HG02938 (cell line): Measurements from ENCODE around the gene GAB4.

Experiments
- ATAC-seq: cut with Tn5 transposase; IDR thresholded peaks from one replicate; pipeline ENCODE4 v1.9.1; 2021; ENCODE audit warnings: mild to moderate bottlenecking, moderate library complexity; ENCODE audit not compliant: unreplicated experiment

The GAB4 gene

DNA sequence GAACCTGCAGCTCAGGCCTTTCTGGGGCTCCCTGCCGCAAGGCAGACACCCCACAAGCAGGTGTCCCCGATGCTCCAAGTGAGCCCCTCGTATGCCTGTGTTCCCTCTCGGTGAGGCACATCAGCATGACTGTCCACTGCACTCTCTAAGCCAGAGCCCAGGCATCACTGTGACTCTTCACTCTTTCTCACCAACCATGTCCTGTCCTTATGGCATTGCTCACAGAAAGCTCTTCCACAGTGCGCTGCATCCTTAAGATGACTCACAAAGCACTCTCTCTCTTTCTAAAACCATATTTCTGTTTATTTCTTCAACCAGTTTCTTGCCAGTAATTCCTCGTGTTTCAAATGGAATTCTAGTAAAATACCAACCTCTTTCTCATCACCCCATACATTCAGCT lies 18.1 kb downstream of the GAB4 start:
- ATAC-seq = no peak

DNA sequence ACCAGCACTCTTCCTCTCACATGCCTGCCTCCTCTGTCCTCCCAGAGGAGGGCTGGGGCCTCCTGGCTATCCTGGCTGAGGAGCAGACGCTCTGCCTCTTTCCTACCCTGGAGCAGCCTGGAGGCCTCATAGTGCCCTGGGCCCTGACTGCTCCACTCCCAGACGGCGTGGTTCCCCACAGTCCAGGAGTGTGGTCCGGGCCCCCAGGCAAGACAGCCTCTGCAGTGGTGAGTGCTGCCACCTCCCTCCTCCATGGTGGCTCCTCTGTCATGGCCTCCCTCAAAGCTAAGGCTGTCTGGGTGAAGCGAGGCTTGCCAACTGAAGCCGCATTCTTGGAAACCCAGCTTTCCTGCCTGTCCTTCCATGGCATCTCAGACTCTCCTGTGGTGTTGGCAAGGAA lies 19.8 kb downstream of the GAB4 start:
- no peak for ATAC-seq

DNA sequence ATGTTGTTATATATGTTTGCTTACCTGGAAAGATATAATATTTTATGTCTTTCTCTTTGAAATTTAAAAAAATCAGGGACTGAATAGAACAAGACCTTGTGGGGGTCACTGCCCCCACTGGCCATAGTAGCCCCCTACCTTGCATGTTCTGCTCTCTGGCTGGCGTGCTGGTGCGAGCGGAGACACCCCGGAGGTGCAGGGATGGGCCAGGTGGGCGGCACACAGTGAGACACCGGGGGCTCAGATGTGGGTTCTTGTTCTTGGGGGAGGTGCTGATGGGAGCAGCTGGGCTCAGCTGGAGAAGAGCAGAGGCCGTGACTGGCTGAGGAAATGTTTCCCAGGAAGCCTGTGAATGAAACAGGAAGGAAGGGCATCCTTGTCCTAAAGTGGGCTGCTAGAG lies 20.2 kb downstream of the GAB4 start:
- ATAC-seq = no peak

DNA sequence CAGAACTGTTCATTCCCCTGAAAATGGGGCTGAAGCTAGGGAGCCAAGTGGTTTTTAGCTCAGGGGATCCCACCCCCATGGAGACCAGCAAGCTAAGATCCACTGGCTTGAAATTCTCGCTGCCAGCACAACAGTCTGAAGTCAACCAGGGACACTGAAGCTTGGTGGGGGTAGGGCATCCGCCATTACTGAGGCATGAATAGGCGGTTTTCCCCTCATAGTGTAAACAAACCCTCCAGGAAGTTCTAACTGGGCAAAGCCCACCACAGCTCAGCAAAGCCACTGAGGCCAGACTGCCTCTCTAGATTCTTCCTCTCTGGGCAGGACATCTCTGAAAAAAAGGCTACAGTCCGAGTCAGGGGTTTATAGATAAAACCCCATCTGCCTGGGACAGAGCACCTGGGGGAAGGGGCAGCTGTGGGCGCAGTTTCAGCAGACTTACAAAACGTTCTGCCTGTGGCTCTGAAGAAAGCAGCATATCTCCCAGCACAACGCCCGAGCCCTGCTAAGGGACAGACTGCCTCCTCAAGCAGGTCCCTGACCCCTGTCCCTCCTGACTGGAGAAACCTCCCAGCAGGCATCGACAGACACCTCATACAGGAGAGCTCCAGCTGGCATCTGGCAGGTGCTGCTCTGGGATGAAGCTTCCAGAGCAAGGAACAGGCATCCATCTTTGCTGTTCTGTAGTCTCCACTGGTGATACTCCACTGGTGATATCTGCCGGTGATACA lies 32.7 kb downstream of the GAB4 start:
- no peak for ATAC-seq

DNA sequence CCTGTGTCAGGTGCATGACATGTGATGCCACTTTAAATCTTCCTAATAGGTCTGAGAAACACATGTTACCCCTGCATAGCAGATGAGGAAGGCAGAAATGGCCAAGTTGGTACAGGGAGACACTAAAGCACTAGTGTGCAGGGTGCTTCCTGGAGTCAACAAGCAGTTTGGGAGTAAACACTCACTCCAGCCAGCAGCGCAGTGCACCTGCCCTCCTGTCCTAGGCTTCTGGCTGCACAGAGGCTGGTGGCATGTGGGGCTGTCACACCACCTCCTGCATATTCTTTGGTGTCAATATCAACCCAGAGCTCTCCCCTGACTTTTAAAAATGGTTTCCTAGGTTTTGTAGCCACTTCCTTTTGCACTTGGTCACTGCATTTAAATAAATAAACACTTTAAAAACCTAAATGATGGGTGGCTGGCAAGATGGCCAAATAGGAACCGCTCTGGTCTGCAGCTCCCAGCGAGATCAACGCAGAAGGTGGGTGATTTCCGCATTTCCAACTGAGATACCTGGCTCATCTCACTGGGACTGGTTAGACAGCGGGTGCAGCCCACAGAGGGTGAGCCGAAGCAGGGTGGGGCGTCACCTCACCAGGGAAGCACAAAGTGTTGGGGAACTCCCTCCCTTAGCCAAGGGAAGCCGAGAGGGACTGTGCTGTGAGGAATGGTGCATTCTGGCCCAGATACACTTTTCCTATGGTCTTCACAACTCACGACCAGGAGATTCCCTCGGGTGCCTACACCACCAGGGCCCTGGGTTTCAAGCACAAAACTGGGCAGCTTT lies 33.5 kb downstream of the GAB4 start:
- ATAC-seq = no peak

DNA sequence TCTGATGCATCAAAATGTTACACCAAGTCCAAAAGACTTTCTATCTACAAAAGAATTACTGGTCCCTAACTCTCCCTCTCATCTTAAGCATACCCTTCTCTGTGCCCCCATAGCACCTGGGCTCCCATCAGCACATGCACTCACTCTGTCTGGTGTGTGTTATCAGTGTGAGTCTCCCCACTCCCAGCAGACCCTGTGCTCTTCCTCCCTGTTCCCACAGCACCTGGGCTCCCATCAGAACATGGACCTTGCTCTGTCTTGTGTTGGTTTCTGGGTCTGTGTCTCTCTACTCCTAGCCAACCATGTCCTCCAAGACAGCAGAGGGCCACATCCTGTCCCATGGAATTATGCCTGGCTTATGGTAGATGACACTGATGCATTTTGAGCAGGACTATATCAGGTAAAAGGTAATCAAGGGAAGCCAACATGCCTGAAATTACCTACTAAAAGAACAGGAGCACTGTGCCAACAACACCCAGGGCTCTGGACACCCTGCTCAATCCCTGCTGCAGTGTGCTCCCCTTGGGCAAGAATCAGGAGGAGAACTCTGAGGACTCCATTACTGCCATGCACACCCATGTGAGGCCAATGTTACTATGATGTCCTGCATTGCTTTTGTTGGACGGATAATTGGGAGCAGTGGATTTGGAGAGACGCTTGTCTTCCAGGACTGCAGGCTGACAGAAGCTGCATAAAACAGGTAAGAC lies 34.3 kb downstream of the GAB4 start:
- no peak for ATAC-seq

DNA sequence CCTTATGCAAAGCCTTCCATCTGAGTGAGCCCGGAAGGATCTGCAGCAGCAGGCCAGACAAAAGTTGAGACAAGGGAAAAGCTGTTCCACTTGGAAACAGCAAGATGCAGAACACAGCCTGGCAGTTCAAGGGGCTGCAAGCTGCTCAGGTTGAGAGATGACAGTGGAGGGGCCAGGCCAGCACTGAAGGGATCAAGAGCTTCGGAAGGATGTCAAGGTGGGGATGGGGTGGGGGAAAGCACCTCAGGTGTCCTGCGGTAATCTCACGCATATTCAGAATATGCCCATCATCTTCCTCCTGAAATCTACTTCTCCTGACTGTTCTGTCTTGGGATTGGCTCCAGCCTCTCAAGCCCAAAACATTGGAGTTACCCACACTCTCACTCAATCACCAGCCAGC lies 35.7 kb downstream of the GAB4 start:
- ATAC-seq = no peak

DNA sequence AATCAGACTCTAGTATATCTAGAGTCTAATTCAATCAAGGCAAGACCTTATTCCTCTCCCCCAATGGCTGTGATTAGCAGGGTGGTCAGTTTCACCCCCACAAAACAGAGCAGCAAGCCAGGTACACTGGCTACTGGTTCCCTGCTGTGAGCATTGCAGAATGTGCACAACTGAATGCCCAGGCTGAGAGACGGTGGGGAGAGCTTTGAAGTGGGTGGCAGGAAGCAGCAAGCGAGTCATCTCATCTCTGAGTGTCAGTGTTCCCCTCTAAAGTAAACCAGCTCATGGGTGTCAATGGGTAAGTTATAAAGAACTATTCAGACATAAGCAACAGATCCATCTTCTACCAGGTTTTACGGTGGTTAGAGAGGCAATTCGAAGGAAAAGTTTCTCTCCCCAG lies 37.6 kb downstream of the GAB4 start:
- no peak for ATAC-seq

DNA sequence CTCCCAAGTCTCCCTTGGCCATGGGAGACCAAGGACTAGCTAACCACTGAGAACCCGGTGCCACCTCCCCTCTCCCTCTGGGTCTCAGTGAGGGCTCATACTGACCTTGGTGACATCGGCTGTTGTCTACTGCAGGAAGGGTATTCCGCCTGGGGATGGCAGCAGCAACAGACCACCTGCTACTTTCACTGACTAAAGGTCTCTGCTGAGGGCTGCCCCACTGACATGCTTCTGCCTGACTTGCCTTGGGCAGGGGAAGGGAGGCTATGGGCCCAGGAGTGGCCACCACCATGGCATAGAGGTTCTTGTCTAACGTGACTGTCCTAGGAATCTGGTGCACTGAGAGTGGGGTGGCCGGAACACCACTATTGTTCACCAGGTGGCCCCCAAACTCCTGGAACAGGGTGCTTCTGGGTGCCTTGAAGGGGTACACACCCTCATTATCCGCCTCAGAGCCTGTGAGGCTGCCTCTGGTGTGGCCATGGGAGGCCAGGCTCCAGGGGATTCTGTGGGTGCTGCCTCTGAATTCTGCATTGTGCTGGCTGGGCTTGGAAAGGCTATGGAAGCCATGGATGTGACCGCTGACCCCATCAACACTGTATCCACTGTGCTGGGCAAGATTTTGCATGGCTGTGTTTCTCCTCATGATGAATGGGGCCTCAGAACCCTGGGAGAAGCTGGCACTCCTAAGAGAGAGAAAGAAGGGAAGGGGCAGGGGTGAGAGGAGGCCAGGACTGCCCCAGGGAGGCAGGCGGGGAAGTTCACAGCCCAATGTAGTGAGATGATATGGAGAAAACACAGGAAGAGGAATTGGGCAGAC lies 38.3 kb downstream of the GAB4 start:
- ATAC-seq = no peak

DNA sequence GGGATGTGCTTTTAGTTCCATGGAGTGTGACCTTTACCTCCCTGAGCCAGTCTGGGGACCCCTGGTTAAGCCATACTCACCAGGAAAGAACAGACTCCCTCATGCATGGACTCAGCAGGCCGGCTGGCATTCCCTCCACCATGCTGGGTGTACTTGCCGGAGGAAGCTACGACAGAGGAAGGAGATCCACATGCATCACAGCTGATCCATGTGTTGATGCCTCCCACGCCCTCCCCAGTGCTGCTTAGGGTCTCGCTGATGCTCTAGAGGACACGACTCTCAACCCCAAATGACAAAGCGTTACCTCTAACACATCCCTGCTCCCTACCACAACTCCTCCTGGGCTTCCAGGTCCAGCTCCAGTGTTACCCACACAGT lies 39.8 kb downstream of the GAB4 start:
- no peak for ATAC-seq

DNA sequence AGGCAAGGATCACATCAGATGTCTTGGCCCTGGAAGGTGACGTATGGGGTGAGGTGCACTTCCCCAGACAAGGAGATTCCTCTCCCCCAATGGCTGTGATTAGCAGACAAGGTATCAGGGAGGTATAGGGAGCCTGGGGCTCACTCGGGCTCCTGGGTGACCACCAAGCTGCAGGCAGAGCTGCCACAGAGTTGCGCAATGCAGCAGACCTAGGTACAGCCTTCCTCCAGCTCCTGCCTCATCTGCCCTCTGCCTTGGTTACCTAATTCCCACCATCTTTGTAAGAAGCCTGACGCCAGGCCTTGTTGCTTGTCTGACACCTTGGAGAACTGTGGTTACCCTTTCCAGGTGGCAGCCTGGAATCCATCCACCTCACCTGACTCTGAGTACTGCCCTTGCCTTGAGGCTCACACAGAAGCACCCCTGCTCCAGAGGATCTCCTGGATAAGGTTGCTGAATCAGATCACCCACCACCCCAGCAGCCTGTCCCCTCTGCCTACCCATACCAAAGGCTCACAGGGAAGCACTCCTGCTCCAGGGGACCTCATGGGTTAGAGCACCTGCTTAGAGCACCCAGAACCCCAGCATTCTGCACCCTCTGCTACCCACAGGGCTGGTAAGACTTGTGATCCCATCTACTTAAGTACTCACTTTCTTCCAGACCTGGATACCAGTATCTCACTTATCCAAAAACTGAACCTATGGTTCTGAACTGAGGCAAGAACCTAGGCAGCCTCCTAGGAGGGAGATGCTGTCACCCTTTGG lies 40.4 kb downstream of the GAB4 start:
- no peak for ATAC-seq

DNA sequence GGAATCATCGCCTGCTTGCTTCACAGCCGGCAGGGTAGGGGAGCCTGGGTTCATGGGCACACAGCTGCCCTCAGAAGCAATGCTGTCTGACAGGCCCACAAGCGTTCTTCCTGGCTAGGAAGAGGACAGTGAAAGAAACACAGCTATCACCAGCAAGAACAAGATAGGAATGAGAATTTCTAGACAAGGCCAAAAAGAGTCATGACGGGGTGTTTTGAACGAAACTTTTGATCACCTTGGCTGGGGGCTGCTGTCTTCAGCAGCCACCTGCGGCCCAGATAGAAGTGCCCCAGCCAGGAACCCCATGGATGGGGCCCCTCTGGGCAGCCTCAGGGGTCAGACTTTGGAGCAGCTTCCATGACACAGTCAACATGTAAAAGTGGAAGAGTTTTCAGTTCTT lies 41.8 kb downstream of the GAB4 start:
- ATAC-seq = no peak

DNA sequence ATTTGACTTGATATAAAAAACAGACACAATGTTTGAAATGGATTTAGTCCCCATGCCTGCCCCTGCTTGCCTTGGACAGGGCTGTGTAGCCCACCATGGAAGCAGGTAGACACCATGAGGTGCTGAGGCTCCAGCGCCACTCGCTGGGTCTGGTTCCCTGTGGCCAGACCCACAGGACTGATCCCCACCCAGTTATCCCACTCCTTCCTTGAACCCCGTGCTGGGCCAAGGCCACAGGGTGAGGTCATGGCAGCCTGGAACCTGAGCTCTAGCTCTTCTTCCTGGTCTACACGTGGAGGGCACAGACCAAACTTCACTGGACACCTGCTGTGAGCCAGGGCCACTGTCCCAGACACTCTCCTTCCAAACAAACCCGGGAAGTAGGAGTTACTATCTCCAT lies 42.5 kb downstream of the GAB4 start:
- ATAC-seq = no peak

DNA sequence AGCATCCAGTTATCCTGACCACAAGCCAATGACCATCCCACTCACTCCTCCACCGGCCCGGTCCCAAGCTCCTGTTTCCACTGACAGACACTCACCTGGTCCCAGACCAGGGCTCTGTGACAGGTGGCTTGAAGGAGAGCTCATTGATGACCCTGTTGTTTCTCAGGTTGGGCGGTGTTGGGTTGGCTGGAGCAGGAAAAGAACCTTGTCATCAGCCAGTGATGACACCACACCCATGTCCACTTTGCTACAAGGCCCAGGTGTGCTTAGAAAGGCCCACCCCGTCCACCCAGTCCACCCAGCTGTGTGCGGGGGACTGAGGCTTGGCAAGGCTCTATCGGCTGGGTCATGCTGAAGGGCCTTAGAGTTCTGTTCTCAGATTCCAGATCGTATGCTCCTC lies 42.9 kb downstream of the GAB4 start:
- no peak for ATAC-seq

DNA sequence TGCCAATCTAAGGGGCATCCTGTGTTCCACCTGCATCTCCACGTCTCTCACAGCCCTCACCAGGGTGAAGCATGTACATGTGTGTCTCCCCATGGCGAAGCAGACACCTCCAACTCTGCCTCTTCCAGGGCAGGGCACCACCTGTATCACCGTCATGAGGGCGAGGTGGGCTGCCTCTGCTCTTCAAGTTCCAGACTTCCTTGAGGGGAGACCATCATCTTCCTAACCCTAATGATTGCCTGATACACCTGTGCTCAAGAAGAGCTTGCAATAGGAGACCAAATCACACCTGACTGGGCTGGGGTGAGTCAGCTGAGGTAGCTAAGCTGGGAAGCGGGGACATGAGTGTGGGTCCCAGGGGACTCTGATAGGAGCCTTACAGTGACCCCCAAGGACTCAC lies 43.7 kb downstream of the GAB4 start:
- ATAC-seq = no peak

DNA sequence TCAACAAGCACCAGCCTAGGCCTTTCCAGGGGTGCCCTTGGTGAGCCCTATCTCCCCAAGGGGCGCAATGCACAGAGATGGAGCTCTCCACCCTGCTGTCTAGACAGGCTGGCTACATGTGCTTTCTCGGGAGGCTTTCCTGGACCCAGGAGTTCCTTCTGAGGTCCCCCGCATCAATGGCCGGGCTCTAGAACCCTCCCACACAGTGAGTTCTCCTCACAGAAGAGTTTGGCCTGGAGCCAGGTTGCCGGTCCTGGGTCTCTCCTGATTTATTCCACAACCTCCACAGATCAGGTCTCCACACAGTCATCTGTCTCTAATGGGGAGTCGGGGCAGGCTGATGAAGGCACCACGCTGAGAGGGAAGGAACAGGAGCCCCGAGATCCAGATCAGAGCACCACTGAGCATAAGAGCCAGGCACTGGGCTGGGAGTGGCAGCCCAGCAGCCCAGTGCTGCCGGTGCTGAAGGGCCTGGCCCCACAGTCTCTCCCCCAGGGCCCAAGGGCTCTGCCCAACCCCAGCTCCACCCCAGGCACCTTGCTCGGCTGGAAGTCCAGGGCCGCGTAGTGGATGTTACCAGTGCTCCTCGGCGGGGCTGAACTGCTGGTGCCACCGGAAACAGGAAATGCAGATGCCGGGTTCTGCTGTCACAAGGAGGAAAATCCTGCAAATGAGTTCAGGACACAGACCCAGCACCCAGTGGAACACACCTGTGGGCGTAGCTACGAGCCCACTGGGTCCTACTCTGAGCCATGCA lies 44.7 kb downstream of the GAB4 start:
- no peak for ATAC-seq

DNA sequence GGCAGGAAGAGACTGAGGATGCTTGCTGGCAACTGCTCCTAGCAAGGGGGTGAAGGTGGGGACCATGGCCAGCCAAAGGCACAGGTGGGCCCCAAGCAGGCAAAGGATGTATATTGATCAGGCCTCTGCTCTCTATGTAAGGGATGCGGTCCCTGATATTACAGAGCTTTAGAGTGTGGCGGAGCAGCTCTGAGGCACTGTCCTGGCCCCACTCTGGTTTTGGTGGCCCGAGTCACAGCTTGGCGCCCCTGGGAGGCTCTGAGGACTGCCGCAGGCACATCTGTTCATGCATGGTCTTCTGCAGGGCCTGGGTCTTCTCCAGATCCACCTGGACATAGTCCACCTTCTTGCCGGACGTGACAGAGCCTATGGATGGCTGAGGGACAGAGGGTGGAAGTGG lies 45.5 kb downstream of the GAB4 start:
- ATAC-seq = no peak

DNA sequence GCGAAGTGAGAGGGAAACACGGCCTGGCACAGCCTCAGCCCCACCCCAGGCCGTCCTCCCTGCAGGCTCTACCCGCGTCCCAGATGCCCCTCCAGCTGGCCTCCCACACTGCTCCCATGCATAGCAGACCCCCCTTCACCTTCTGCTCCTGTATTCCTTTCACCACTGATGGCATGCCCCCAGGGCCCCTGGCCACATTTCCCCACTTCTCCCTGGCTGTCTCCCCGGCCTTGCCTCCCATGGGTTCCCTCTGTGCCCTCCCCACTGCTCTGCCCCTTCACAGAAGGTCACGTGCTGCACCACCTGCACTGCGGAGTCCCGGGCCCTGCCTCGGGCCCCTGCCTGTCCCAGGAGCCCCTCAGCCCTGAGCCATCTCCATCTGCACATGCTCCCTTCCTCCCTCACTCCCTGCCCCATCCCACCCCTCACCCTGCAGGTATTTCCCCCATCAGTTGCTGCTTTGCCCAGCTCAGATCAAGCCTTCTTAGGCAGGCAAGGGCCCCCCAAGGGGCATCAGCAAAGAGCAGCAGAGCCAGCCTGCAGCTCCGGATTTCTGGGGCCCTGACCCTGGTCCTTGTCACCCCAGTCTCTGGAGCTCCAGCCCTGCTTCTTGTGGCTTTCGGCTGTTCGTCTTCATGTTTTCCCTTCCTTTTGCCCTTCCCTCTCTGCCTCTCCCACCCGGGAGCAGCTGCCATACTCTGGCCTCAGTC lies 46.4 kb downstream of the GAB4 start:
- no peak for ATAC-seq

DNA sequence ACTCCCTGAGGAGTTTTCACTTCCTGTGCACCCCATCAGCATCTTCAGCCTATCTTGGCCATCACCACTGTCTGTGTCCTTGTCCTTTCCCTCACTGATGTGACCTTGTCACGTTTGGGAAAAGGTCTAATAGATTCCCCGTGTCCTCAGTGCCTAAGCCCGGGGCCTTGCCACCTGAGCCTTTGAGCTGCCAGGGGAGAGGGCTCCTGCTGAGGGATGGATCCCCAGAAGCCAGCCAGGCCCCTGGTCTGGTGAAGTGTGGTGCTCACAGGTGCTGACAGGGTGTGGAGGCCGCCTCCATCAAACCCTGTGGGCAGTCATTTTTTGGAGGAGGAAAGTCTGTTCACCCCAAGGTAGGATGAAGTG lies 47.2 kb downstream of the GAB4 start:
- no peak for ATAC-seq
